ENCODE results near the gene RRP15.
A peak's percentile ranks its signal among the peaks of the same experiment; 100 is the strongest.

RRP15 gene

DNA sequence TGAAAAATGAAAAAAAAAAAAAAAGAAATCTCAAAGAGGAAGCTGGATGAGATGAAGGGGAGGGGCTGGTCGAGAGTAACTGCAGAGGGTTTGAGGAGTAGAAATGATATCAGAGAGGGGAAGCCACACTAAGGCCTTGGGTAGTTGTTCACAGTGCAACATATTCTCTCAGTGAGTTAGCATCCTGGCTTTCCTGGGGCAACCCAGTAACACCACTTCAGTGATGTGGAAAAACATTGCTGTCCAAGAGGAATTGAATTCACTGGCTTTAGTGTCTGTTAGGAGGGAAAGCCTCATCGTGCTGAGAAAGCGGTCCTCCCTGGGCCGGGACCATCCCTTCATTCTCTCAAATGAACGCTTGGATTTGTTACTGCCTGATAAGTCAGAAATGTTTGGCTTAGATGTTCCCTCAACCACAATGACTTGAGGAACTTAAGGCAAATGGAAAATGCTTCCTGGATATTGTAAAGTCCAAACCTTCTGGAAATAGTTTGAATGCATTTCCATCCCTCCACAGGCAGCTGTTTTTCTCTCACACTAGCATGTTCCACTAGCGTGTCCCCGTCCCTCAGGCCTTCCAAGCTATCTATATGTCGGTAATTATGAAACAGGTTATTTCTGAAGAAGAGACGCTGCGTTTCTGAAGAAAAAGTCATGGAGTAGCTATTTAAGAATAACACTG, 72.3 kb downstream of the RRP15 start:
- TF ChIP-seq, protein P1, sequence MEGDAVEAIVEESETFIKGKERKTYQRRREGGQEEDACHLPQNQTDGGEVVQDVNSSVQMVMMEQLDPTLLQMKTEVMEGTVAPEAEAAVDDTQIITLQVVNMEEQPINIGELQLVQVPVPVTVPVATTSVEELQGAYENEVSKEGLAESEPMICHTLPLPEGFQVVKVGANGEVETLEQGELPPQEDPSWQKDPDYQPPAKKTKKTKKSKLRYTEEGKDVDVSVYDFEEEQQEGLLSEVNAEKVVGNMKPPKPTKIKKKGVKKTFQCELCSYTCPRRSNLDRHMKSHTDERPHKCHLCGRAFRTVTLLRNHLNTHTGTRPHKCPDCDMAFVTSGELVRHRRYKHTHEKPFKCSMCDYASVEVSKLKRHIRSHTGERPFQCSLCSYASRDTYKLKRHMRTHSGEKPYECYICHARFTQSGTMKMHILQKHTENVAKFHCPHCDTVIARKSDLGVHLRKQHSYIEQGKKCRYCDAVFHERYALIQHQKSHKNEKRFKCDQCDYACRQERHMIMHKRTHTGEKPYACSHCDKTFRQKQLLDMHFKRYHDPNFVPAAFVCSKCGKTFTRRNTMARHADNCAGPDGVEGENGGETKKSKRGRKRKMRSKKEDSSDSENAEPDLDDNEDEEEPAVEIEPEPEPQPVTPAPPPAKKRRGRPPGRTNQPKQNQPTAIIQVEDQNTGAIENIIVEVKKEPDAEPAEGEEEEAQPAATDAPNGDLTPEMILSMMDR (IDR thresholded peaks at IDR 0.05; ENCODE audit: borderline replicate concordance, control extremely low read depth, extremely low read depth, insufficient read depth, missing control alignments) = no peak
- in situ Hi-C loops (cut with MboI; ENCODE audit: low sequenced_read_pairs, unreplicated experiment) = no loop called here
- no peak for DNase-seq (ENCODE audit: low spot score)

DNA sequence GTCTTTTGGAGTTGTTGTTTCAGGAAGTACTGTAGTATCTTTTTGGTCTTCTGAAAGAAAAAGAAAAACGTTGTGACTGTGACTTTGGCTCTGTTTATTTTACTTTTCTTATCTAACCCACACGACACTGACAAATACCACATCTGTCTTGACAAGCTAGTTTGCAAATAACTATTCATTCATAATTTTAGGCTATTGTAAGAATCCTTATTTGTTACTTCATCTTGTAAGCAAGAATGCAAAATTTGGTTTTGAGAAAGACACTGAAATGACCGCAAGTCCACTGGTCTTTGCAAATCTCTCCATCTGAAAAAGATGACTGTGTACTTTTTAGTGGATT, 72.8 kb downstream of the RRP15 start:
- TF ChIP-seq, protein P1 (IDR thresholded peaks at IDR 0.05; ENCODE audit: borderline replicate concordance, control extremely low read depth, extremely low read depth, insufficient read depth, missing control alignments) = no peak
- no peak for DNase-seq (ENCODE audit: low spot score)
- in situ Hi-C loops (cut with MboI; ENCODE audit: low sequenced_read_pairs, unreplicated experiment) = no loop called here

DNA sequence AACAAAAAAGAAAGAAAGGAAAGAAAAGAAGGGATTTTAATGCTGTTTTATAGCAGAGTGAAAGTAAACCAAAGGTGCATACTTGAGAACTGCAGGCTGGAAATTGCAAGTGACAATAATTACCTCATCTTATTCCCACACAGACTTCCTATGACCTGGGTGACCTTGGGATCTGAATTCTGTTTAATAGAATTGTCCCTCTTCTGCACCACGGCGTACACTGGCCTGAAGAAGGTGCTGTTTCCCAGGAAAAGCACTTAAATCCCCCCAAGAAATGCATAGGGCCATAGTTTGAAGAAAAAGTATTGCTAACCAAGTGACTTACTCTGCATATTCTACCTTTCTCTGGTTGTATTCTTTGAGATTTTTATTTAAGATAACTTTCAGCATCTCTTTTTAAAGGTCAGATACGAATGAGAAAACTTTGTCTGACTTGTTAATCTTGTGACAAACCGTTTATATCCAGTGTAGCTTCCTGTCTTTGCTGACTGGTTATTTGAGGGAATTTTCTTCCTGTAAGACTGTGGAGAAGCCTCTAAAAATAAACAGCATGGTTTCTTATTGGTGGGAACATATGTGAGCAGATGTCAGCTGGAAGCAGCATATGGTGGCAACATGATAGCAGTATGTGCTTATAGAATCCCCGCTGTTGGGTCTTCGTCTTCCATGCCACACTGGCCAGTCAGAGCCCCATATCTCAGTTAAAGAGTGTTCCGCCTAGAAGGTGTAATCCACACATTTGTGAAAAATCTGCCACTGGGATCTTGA, 76.4 kb downstream of the RRP15 start:
- no peak for DNase-seq (ENCODE audit: low spot score)
- TF ChIP-seq, protein P1 (IDR thresholded peaks at IDR 0.05; ENCODE audit: borderline replicate concordance, control extremely low read depth, extremely low read depth, insufficient read depth, missing control alignments) = peak; percentile 11
- in situ Hi-C loops (cut with MboI; ENCODE audit: low sequenced_read_pairs, unreplicated experiment) = no loop called here

DNA sequence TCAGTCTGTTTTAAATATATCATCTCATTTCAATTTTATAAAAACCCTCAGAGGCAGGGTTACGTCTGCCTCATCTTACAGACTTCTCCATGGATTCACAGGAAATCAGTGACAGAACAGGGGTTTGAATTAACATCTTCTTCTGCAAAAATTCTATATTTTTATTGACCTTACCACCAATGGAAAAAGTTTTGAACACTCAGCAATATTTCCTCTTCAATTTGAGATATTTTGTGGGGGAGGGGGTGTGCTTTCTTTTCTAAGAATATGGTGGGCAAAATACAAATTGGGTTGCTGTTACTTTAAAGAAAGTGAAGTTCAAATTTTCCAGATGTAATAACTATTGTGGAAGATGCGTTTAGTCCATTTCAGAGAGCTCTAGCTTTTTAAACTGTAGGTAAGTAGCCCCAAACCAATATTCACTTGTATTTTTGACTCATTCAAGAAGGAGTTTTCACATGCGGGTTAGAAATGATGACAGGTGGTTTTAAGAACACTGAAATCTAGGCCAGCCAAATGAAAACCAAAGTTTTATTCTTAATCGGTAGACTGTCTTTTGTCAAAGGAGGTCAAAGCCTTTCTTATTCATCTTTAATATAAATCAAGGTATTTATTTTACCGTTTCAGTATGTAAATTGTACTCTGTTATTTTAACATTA, 77.5 kb downstream of the RRP15 start:
- TF ChIP-seq, protein P1 (IDR thresholded peaks at IDR 0.05; ENCODE audit: borderline replicate concordance, control extremely low read depth, extremely low read depth, insufficient read depth, missing control alignments) = no peak

DNA sequence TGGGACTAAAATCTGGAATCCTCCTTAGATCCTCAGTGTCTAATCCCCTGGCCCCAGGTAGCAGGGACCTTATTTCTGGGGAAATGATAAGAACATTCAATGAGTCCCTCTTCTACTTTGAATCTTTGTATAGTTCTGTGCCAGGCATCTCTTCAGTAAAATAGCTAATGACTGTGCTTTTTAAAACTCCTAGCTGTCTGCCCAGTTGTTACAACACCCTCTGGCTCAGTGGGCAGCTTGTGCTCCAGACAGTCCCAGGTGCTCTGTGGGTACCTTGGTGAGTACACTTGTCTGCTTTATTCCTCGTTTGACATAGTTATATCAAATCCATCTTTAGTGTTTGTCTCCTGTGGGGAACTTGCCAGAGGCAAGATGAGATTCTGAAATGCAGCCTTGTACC, 78.0 kb downstream of the RRP15 start:
- no peak for DNase-seq (ENCODE audit: low spot score)
- TF ChIP-seq, protein P1 (IDR thresholded peaks at IDR 0.05; ENCODE audit: borderline replicate concordance, control extremely low read depth, extremely low read depth, insufficient read depth, missing control alignments) = no peak
- in situ Hi-C loops (cut with MboI; ENCODE audit: low sequenced_read_pairs, unreplicated experiment) = no loop called here

More for the DNA sequence above, 77.5 kb downstream of the RRP15 start:
- no peak for DNase-seq (ENCODE audit: low spot score)
- in situ Hi-C loops (cut with MboI; ENCODE audit: low sequenced_read_pairs, unreplicated experiment) = no loop called here

DNA sequence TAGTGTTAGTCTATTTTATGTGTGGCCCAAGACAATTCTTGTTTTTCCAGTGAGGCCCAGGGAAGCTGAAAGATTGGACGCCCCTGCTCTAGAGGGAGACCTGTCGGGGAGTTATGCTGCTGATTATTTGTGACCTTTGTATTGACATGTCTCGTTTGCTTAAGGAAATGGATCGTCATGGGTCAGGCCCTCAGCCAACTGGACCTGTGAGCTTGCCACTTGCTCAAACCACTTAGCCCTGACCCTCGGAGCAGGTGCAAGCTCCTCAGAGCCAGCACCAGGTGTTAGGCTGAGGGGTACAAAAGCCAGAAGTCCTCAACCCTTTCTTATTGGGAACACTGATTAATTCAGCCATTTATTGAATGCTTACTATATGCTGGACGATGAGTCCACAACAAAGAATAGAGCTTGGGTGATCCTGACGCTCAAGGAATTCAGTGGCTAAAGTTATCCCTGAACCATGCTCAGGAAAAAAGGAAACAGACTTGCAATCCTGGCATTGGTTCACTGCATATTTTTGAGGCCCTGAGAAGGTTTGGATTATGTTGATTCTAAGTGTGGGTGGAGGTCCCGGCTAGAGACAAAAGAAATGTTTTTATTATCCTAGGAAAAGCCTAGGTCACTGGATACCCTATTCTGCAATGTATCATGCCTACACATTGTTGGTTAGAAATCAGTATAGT, 79.1 kb downstream of the RRP15 start:
- in situ Hi-C loops (cut with MboI; ENCODE audit: low sequenced_read_pairs, unreplicated experiment) = no loop called here
- TF ChIP-seq, protein P1 (IDR thresholded peaks at IDR 0.05; ENCODE audit: borderline replicate concordance, control extremely low read depth, extremely low read depth, insufficient read depth, missing control alignments) = no peak
- DNase-seq (ENCODE audit: low spot score) = no peak

All from GM13976 (cell line).